Stimulated activated CD8-positive, alpha-beta memory T cell treated with anti-CD3 and anti-CD28 coated beads, Interleukin-15, amount 100 ng/mL, for 4 hours (primary cell): ENCODE data around the gene ALDH1A3.

Source experiments
- DNase-seq, 2 donors: peaks; one replicate each; pipeline ENCODE4 v3.0.0-alpha.2; 2020; ENCODE audit warnings: low read depth in 2 of 2

The ALDH1A3 gene

DNA sequence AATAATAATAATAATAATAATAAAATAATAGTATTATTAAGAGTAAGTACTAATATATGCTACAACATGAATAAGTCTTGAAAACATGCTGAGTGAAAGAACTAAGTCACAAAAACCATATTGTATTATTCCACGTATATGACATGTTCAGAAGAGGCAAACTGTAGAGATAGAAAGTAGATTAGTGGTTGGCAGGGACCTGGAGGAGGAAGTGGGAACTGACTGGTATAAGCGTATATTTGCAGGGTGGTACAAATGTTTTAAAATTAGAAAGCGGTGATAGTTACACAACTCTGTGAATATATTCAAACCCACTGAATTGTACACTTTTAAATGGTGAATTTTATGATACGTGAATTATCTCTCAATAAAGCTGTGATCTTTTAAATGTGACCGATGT is 72.3 kb downstream of the ALDH1A3 start:
- DNase-seq: no peak

GRCh38 chr15:100952566-100952965 is 72.9 kb downstream of the ALDH1A3 start:
- DNase-seq: no peak

GRCh38 chr15:100958326-100959065 is 78.9 kb downstream of the ALDH1A3 start:
- no peak for DNase-seq

GRCh38 chr15:100959066-100960050 is 79.7 kb downstream of the ALDH1A3 start:
- no peak for DNase-seq
